Upper lobe of left lung (tissue), 6 donors: Measurements from ENCODE around the gene PHACTR1. TPM values are rescaled to one million over a fixed set of nuclear protein-coding genes. Genes with fewer than 3 reads are reported as not detected.

ENCODE experiments used
- ATAC-seq, 2 donors: fragments of 200-7000 bp; cut with Tn5 transposase; one replicate each; pipeline ENCODE4 v1.9.1; 2022; ENCODE audit warnings: mild to moderate bottlenecking in 2 of 2, moderate library complexity in 2 of 2; ENCODE audit not compliant: low FRiP score in 2 of 2
- DNase-seq, 2 donors: peaks; one replicate each; pipeline ENCODE4 v3.0.0-alpha.2; 2019 to 2020
- H3K27ac ChIP-seq, 4 donors: fragments of 200-600 bp; sonication (generic); one replicate each; pipeline ENCODE4 v1.5.1; 2016 to 2019
- H3K27me3 ChIP-seq, 4 donors: fragments of 200-600 bp; sonication (generic); one replicate each; pipeline ENCODE4 v1.5.1; 2017 to 2019
- H3K36me3 ChIP-seq, 4 donors: fragments of 200-600 bp; sonication (generic); one replicate each; pipeline ENCODE4 v1.5.1; 2016 to 2019
- H3K4me1 ChIP-seq, 4 donors: fragments of 200-600 bp; sonication (generic); one replicate each; pipeline ENCODE4 v1.5.1; 2018 to 2019
- H3K4me3 ChIP-seq, 4 donors: fragments of 200-600 bp; sonication (generic); one replicate each; pipeline ENCODE4 v1.5.1; 2017 to 2019; ENCODE audit warnings: mild to moderate bottlenecking in 2 of 4, moderate library complexity in 1 of 4
- H3K9me3 ChIP-seq, 4 donors: fragments of 200-600 bp; sonication (generic); one replicate each; pipeline ENCODE4 v1.5.1; 2018 to 2019
- EP300 ChIP-seq, 4 donors: sonication (generic); formaldehyde crosslinking; IDR thresholded peaks; one replicate each; pipeline ENCODE4 v1.5.1; 2017; ENCODE audit warnings: antibody characterized with exemption in 4 of 4, control low read depth in 2 of 4
- POLR2A ChIP-seq, 4 donors: fragments of 450-650 bp; IDR thresholded peaks; one replicate each; pipeline ENCODE4 v1.5.1; 2016 to 2017; ENCODE audit warnings: antibody characterized with exemption in 4 of 4, mild to moderate bottlenecking in 2 of 4
- POLR2AphosphoS5 ChIP-seq, 2 donors: sonication (generic); formaldehyde crosslinking; IDR thresholded peaks; one replicate each; pipeline ENCODE4 v1.5.1; 2017; ENCODE audit warnings: antibody characterized with exemption in 2 of 2
- WGBS, 2 donors: methylation state at CpG; one replicate each; pipeline ENCODE4 v1.1.5; 2017 to 2018; 5-methylcytosine and 5-hydroxymethylcytosine counted together
- total RNA-seq, 6 donors: library from RNA; depleted of rRNA in 4 of 6; stranded (reverse); fragments of >200 nt in 4 of 6; gene quantifications; one replicate each; pipeline versions ENCODE4 v1.1.0 to v1.2.1, GENCODE V29; 2016 to 2021
- TF ChIP-seq, protein P1 (sequence below), 6 experiments: fragments of 450-650 bp in 4 of 6; fragments of 200-600 bp in 2 of 6; sonication (generic) in 2 of 6; IDR thresholded peaks; one replicate each; pipeline ENCODE4 v1.5.1; 2016 to 2019; ENCODE audit warnings: antibody characterized with exemption in 6 of 6
- donor health status: DM: no; HTN: no; CAD: no; lungs with moderate emphysema.
- donor health status: DM: no; HTN: yes; CAD: no; lungs with severe emphysema.

The PHACTR1 gene
- total RNA-seq, 6 donors from 2014 or later: 63.2 to 121 (median 90.9) TPM

DNA sequence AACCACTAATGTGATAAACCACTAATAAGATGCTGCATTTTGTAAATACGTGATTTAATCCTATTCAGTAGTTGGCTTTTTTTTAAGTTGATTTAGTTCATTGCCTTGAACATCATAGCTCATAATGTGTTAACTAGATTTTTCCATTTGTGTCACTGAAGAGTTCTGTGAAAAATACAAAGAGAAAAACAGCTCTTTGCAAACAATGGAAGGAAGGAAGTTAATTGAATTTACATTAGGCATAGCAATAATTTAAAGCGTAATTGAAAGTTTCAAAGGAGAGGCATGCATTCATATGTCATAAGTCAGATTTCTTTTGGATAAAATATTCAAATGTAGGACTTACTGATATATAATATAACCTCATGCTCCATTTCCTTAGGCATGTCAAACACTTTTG, 509.5 kb downstream of the PHACTR1 start:
- no peak for TF ChIP-seq POLR2AphosphoS5 (IDR thresholded peaks at IDR 0.05)
- TF ChIP-seq EP300 (IDR thresholded peaks at IDR 0.05): no peak
- TF ChIP-seq, protein P1, sequence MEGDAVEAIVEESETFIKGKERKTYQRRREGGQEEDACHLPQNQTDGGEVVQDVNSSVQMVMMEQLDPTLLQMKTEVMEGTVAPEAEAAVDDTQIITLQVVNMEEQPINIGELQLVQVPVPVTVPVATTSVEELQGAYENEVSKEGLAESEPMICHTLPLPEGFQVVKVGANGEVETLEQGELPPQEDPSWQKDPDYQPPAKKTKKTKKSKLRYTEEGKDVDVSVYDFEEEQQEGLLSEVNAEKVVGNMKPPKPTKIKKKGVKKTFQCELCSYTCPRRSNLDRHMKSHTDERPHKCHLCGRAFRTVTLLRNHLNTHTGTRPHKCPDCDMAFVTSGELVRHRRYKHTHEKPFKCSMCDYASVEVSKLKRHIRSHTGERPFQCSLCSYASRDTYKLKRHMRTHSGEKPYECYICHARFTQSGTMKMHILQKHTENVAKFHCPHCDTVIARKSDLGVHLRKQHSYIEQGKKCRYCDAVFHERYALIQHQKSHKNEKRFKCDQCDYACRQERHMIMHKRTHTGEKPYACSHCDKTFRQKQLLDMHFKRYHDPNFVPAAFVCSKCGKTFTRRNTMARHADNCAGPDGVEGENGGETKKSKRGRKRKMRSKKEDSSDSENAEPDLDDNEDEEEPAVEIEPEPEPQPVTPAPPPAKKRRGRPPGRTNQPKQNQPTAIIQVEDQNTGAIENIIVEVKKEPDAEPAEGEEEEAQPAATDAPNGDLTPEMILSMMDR (IDR thresholded peaks at IDR 0.05): no peak
- TF ChIP-seq POLR2A (IDR thresholded peaks at IDR 0.05): no peak
- ATAC-seq (no peak), DNase-seq (no peak)
- 74 to 79% methylated on average over 2 of the region's 2 CpGs for WGBS, 2 donors
- Histone ChIP-seq H3K27ac (no peak overlapping the region), H3K9me3 (no peaks in the 10 kb centered on the region), H3K27me3 (no peaks in the 10 kb centered on the region), H3K4me1 (no peaks in the 10 kb centered on the region), H3K36me3 (peaks cover 0 to 26% (median 7%) of the 10 kb centered on the region in 4 donors), H3K4me3 (no peak overlapping the region)

DNA sequence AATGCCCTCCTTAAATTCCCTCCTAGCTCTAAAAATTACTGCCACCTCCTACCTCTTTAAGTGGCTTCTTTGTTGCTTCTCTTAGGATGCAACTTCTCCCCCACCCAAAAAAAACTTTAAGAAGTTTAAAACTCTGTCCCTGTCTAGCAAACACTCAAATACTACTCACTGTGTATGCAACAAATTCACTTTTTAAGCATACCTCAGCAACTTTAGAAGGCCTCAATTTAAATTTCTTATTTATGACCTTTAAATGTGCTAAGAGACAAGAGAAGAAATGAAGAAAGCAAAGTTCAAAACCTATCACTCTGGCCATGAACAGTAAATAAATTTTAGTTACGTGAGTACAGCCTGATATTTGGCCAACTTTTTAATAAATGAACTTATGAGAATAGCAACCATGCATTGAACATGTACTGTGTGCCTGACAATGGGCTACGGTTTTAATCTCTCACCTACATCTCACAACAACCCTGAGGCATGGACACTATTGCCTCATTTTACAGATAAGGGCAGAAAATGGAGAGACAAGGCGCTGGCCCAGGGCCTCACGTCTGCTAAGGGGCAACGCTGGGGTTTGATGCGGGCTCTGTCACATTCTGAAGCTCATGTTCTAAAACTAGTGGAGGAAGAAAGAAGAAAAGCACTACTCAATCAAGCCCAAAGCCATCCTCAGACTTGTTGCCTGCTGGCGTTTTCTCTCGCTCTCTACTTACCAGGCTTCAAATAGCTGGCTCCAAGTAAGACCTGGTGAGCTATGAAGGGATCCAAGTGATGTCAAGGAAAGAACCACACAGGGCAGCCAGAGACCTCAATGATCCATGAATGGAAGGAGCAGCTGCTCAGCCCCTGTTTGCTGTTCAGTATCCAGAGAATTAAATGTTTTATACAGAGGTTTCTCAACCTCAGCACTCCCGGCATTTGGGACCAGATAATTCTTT, 512.0 kb downstream of the PHACTR1 start:
- H3K4me3 ChIP-seq: no peak overlapping the region
- no peaks in the 10 kb centered on the region for H3K4me1 ChIP-seq
- H3K9me3 ChIP-seq: no peaks in the 10 kb centered on the region
- no peak for ATAC-seq
- H3K27ac ChIP-seq: no peak overlapping the region
- H3K27me3 ChIP-seq: no peaks in the 10 kb centered on the region
- no peak for TF ChIP-seq EP300 (IDR thresholded peaks at IDR 0.05)
- no peak for TF ChIP-seq POLR2A (IDR thresholded peaks at IDR 0.05)
- TF ChIP-seq, protein P1 (IDR thresholded peaks at IDR 0.05): no peak
- DNase-seq: no peak
- WGBS, 2 donors: 92 to 96% methylated on average over 9 of the region's 9 CpGs
- peaks cover 0 to 39% (median 12%) of the 10 kb centered on the region in 4 donors for H3K36me3 ChIP-seq

DNA sequence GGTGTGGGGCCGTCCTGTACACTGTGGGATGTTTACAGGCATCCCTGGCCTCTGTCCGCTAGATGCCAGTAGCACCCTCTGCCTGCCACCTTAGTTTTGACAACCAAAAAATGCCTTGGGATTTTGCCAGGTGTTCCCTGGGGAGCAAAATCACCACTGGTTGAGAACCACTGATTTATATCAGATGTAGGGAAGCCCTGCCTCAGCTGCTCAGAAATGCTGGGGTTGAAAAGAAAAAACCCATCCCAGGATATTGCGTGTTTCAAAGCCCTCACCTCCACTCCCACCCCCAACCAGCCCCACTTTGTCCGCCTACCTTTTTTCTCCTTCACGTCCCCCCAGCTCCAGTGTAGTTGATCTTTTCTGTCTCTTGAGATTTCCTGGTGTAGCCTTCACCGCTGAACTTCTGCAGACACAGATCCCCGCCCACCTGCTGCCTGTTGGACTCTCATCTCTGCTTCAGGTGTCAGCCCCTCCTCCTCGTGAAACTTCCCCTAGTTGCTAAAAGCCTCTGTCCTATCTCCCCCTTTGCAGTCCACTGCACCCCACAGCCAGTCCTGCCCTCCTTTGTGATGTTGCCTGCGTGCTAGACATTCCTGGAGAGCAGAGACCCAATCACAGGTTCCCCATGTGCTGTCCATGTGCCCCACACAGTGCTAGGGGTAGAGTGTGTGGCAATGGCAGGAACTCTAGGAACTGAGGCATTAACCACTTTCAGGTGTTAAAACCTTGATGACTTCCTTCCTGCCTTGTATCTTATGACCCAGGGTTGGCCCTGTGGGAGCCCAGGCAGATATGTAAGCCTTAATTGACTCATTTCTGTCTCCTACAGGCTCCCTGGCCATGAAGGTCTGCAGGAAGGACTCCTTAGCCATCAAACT, 512.9 kb downstream of the PHACTR1 start:
- H3K9me3 ChIP-seq: no peaks in the 10 kb centered on the region
- no peak overlapping the region for H3K4me3 ChIP-seq
- peaks cover 0 to 39% (median 12%) of the 10 kb centered on the region in 4 donors for H3K36me3 ChIP-seq
- 82 to 88% methylated on average over 9 of the region's 9 CpGs for WGBS, 2 donors
- H3K27ac ChIP-seq: no peak overlapping the region
- DNase-seq (no peak), ATAC-seq (no peak)
- TF ChIP-seq, protein P1 (IDR thresholded peaks at IDR 0.05): no peak
- TF ChIP-seq POLR2AphosphoS5 (IDR thresholded peaks at IDR 0.05): no peak
- TF ChIP-seq POLR2A (IDR thresholded peaks at IDR 0.05): no peak
- TF ChIP-seq EP300 (IDR thresholded peaks at IDR 0.05): no peak
- H3K4me1 ChIP-seq: no peaks in the 10 kb centered on the region
- no peaks in the 10 kb centered on the region for H3K27me3 ChIP-seq

DNA sequence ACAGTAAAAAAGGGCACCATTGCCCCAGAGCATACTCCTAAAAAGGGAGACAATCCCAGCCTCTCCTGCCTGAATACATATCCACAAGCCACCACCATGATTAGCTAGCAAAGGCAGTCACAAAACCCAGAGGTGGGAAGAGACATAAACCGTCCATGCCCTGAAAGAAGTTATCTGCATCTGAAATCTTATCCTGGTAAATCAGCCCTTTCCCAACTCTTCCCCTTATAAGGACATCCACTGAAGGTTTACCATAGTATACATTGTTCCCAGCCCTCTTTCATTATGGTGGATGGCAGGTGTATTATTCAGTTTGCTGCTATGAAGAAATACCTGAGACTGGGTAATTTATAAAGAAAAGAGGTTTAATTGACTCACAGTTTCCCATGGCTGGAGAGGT, 516.5 kb downstream of the PHACTR1 start:
- Histone ChIP-seq H3K27ac (no peak overlapping the region), H3K27me3 (no peaks in the 10 kb centered on the region), H3K9me3 (no peaks in the 10 kb centered on the region), H3K4me1 (no peaks in the 10 kb centered on the region), H3K36me3 (peaks cover 0 to 35% (median 12%) of the 10 kb centered on the region in 4 donors), H3K4me3 (no peak overlapping the region)
- ATAC-seq: no peak
- 94 to 100% methylated on average over 1 of the region's 1 CpG for WGBS, 2 donors
- TF ChIP-seq POLR2A (IDR thresholded peaks at IDR 0.05) (no peak), EP300 (IDR thresholded peaks at IDR 0.05) (no peak), POLR2AphosphoS5 (IDR thresholded peaks at IDR 0.05) (no peak)
- TF ChIP-seq, protein P1 (IDR thresholded peaks at IDR 0.05): no peak
- DNase-seq: no peak
